ENCODE results near the gene LSP1. TPM values are rescaled to one million over a fixed set of nuclear protein-coding genes. Genes with fewer than 3 reads are reported as not detected.

Gene LSP1
- polyA plus RNA-seq, 3 donors from 2014 or later = 437 to 767 (median 593) TPM

- DNase-seq = peak in 1 of 3 donors; percentile 26
- Mint-ChIP-seq H3K4me1 (peaks cover 9 to 14% of the 10 kb centered on the region in 2 donors), H3K9me3 (peaks cover 0 to 6% (median 1%) of the 10 kb centered on the region in 6 donors), H3K27me3 (ENCODE audit: low read depth in 3 of 3) (peaks cover 2 to 6% (median 5%) of the 10 kb centered on the region in 3 donors), H3K4me3 (no peak overlapping the region), H3K27ac (peak overlapping the region in 3 of 6 donors; percentile 21 to 48 (median 35)), H3K36me3 (no peaks in the 10 kb centered on the region)
Measured at GRCh38 chr11:1819074-1819473, 33.8 kb upstream of the LSP1 start.

GRCh38 chr11:1820463-1821325, 32.2 kb upstream of the LSP1 start:
- Mint-ChIP-seq H3K27ac (no peak overlapping the region), H3K4me1 (peaks cover 9 to 14% of the 10 kb centered on the region in 2 donors), H3K9me3 (peaks cover 0 to 6% (median 1%) of the 10 kb centered on the region in 6 donors), H3K4me3 (no peak overlapping the region), H3K36me3 (no peaks in the 10 kb centered on the region), H3K27me3 (ENCODE audit: low read depth in 3 of 3) (peaks cover 2 to 6% (median 5%) of the 10 kb centered on the region in 3 donors)
- DNase-seq = no peak

DNA sequence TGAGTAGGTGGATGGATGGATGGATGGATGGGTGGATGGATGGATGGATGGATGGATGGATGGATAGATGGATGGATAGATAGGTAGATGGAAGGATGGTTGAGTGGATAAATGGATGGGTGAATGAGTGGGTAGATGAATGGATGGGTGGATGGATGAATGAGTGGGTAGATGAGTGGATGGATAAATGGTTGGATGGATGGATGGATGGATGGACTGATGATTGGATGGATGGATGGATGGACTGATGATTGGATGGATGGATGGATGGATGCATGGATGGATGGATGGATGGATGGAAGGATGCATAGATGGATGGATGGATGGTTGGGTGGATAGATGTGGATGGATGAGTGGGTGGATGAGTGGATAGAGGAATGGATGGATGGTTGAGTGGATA, 31.3 kb upstream of the LSP1 start:
- Mint-ChIP-seq H3K27ac (no peak overlapping the region), H3K4me1 (peaks cover 9 to 14% of the 10 kb centered on the region in 2 donors), H3K27me3 (ENCODE audit: low read depth in 3 of 3) (peaks cover 2 to 6% (median 5%) of the 10 kb centered on the region in 3 donors)

DNA sequence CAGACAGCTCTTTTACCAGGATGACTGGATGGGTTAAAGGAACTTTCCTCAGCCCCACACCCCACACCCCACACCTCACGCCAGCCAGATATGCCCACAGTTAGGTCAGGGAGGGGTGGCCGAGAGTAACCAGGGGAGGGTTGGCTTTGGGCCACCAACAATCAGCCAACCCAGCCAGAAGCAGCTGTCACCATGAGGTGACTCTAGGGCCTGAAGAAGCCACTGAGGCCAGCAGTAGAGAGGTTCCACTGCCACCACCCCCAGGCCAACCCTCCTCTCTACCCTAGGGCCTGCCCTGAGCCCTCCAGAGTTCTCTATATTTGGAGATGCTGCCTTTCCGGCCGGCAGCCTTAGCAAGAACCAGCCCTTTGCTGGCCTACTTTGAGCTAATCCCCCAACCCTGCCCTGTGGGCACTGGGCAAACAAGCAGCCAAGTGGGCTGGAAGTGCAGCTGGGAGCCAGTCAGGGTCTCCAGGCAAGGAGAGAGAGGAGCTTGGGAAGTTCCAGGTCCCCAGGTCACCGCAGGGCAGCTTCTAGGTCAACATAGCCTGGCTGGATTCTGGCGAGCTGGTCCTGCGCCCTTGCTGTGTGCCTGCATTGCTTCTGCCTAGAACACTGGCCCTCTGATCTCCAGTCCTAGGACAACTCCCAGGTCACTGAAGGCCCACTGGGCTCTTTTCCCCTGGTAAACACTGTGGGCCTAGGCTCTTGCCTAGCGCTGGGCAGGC, 30.1 kb upstream of the LSP1 start:
- Mint-ChIP-seq H3K27me3 (ENCODE audit: low read depth in 3 of 3) (peaks cover 2 to 6% (median 6%) of the 10 kb centered on the region in 3 donors), H3K36me3 (no peaks in the 10 kb centered on the region), H3K4me3 (no peak overlapping the region), H3K4me1 (peaks cover 9 to 14% of the 10 kb centered on the region in 2 donors), H3K9me3 (peaks cover 0 to 6% (median 1%) of the 10 kb centered on the region in 6 donors), H3K27ac (no peak overlapping the region)
- no peak for DNase-seq

More for the DNA sequence above, 31.3 kb upstream of the LSP1 start:
- Mint-ChIP-seq H3K36me3 (no peaks in the 10 kb centered on the region), H3K9me3 (peaks cover 0 to 6% (median 1%) of the 10 kb centered on the region in 6 donors), H3K4me3 (no peak overlapping the region)
- DNase-seq = no peak

DNA sequence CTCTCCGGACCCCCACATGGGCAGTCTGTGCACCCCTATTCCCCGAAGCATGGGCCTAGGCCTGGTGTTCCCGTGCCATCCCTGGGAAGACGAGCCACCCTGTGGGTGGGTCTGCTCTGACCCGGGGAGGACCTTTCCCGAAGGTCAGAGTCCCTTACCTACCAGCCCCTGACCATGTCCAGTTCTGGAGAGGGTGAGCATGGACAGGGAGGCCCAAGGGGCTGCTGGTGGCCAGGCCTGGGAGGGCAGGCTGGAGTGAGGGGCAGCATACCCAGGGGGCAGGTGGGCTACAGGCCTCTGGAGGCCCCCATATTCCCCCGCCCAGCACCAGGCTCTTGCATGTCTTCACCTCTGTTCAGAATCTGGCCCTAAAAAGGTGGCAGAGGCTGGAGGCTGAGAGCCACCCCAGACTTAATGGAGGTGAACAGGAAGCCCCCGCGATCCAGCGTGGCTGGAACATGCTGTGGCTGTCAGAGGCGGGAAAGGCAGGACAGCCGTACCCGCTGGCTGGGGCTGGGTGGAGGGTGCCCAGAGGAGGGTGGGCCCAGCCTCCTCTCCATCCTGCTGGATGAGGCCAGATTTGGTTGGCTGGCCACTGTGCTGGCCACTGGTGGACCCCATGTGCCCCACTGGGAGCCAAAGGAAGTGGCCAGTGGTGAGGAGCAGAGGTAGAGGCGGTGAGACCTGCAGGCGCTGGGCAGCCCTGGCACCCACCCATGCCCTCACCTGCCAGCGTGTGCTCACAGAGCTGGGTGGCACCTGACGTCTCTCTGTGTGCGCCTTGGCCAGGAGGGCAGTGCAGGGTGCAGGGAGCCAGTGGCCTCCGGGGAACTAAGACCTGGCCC, 29.3 kb upstream of the LSP1 start:
- no peak overlapping the region for H3K27ac Mint-ChIP-seq
- H3K9me3 Mint-ChIP-seq = peaks cover 0 to 3% (median under 1%) of the 10 kb centered on the region in 6 donors
- no peaks in the 10 kb centered on the region for H3K36me3 Mint-ChIP-seq
- peaks cover 8 to 10% of the 10 kb centered on the region in 2 donors for H3K4me1 Mint-ChIP-seq
- peaks cover 2 to 9% (median 6%) of the 10 kb centered on the region in 3 donors for H3K27me3 Mint-ChIP-seq (ENCODE audit: low read depth in 3 of 3)
- no peak overlapping the region for H3K4me3 Mint-ChIP-seq
- DNase-seq = no peak

DNA sequence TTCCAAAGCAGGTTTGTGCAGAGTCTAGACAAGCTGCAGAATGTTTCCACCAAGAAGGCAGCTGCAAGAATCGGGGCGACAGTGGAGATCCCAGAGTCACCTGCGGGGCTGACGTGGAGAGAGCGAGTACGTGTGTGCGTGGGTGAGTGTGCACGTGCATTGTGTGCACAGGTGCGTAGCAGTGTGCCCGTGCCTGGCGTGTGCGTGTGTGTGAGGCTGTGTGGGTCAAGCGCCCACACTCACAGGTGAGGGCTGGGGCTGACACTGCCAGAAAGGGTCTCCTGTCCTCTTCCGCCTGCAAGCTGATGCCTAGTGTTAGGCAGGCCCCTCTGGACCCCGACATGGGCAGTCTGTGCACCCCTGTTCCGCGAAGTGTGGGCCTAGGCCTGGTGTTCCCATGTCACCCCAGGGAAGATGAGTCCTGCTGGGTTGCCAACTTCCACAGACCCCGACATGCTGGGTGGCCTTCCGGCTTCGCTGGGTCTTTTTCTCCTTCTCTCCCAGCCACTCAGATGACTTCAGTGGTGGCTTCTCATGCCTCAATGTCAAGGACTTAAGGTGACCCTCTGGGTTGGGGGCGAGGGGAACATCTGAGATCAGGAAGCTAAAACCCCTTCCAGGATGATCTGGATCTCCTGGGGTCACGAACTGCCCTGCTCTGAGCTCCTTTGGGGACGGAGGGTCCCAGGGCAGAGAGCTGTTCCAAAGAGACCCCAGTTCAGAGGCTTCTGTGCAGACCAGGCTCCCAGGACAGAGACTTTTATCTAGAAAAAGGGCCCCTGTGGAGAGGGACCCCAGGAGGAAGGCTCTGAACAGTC, 28.5 kb upstream of the LSP1 start:
- DNase-seq = no peak
- Mint-ChIP-seq H3K4me3 (no peak overlapping the region), H3K27ac (no peak overlapping the region), H3K36me3 (no peaks in the 10 kb centered on the region), H3K9me3 (peaks cover 0 to 1% (median 0%) of the 10 kb centered on the region in 6 donors), H3K27me3 (ENCODE audit: low read depth in 3 of 3) (peaks cover 2 to 9% (median 6%) of the 10 kb centered on the region in 3 donors), H3K4me1 (peaks cover 2 to 3% of the 10 kb centered on the region in 2 donors)

DNA sequence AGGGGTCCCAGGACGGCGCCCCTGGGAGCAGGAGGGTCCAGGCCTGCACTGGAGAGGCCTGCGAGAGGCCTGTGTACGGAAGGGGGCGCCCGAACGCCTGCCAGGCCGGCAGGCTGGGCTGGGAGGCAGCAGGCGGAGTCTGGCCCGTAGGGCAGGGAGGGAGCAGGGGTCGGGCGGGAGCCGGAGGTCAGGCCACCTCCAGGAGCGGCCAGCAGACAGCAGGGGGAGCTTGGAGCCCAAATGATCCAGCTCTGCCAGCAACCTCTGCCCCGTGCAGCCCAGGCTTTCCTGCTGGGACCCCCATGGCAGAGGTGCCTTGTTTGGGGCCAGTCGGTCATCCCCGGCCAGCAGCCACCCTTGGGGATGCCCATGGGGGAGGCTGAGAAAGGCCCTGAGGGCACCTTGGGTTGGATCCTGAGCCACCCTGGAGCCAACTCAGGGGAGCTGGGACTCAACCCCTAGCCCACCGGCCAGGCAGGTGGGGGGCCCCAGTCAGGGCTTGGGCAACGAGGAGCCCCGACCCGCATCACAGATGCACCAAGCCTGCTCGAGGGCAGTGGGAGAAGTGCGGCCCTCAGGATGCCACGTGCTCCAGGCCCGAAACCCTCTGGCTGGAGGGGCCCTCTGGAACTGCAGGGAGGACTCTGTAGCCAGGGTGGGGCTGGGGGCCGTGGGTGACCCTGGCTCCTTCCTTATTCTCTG, 27.7 kb upstream of the LSP1 start:
- Mint-ChIP-seq H3K36me3 (no peaks in the 10 kb centered on the region), H3K4me1 (no peaks in the 10 kb centered on the region), H3K27me3 (ENCODE audit: low read depth in 3 of 3) (peaks cover 2 to 9% (median 6%) of the 10 kb centered on the region in 3 donors), H3K4me3 (no peak overlapping the region), H3K9me3 (no peaks in the 10 kb centered on the region), H3K27ac (no peak overlapping the region)
- no peak for DNase-seq

- peaks cover 0 to 8% (median 3%) of the 10 kb centered on the region in 3 donors for H3K27me3 Mint-ChIP-seq (ENCODE audit: low read depth in 3 of 3)
- H3K9me3 Mint-ChIP-seq = no peaks in the 10 kb centered on the region
- H3K36me3 Mint-ChIP-seq = no peaks in the 10 kb centered on the region
- no peak overlapping the region for H3K4me3 Mint-ChIP-seq
- peaks cover 0 to 1% of the 10 kb centered on the region in 2 donors for H3K4me1 Mint-ChIP-seq
- H3K27ac Mint-ChIP-seq = no peak overlapping the region
- no peak for DNase-seq
Measured at GRCh38 chr11:1825785-1826451, 27.0 kb upstream of the LSP1 start.

GRCh38 chr11:1826552-1827094, 26.3 kb upstream of the LSP1 start:
- H3K27ac Mint-ChIP-seq = no peak overlapping the region
- H3K4me3 Mint-ChIP-seq = no peak overlapping the region
- peaks cover 0 to 1% of the 10 kb centered on the region in 2 donors for H3K4me1 Mint-ChIP-seq
- H3K9me3 Mint-ChIP-seq = no peaks in the 10 kb centered on the region
- no peaks in the 10 kb centered on the region for H3K36me3 Mint-ChIP-seq
- peaks cover 0 to 10% (median 3%) of the 10 kb centered on the region in 3 donors for H3K27me3 Mint-ChIP-seq (ENCODE audit: low read depth in 3 of 3)
- DNase-seq = no peak

DNA sequence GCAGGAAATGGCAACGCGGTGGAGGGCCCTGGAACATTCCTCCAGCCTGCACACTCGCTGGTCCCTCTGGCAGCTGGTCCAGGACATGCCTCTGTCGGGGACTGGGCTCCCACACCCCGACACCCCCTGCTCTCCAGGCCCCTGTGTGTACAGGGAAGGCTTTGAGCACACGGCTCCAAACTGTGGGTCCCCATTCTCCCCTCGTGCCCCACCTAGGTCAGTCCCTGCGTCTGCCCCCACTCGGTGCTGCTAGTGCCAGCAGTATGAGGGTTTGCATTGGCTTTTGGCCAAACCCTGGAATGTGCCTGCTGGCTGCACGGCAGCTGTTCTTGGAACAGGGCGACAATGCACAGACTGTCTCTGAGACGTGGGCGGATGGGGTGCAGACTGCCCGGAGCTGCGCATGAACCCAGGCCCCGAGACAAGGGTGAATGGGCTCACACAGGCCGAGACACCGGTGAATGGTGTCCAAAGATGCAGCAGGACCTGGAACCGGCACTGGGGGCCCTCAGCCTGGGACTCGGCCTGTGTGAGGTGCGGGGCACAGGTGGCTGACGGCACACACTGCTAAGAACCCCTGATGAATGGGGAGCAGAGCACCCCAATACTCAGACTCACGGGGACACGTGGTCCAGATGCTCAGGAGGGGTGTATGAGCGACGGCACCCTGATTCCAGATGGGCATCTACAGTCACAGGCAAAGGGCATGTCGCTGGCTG, 25.6 kb upstream of the LSP1 start:
- DNase-seq = no peak
- no peaks in the 10 kb centered on the region for H3K9me3 Mint-ChIP-seq
- peaks cover 0 to 3% of the 10 kb centered on the region in 2 donors for H3K4me1 Mint-ChIP-seq
- peaks cover 3 to 10% (median 4%) of the 10 kb centered on the region in 3 donors for H3K27me3 Mint-ChIP-seq (ENCODE audit: low read depth in 3 of 3)
- no peaks in the 10 kb centered on the region for H3K36me3 Mint-ChIP-seq
- no peak overlapping the region for H3K4me3 Mint-ChIP-seq
- H3K27ac Mint-ChIP-seq = no peak overlapping the region

DNA sequence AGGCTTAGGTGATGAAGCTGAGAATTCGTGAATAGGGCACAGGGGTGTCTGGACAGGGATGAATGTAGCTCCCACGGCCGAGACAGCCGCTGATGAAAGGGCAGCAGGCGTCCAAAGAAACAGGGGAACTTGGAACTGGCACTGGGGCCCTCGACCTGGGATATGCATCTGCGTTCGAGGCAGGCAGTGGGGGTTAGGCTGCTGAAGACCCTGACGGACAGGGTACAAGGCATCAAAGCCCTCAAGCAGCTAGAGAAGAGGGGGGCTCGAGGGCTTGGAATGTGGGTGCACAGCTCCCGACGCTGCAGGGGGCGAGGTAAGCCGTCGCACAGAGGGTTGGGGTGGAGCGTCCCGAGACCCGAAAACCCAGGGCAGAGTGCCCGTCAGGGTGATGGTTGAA, 25.0 kb upstream of the LSP1 start:
- Mint-ChIP-seq H3K27me3 (ENCODE audit: low read depth in 3 of 3) (peaks cover 0 to 10% (median 4%) of the 10 kb centered on the region in 3 donors), H3K4me3 (no peak overlapping the region), H3K4me1 (peaks cover 0 to 3% of the 10 kb centered on the region in 2 donors), H3K36me3 (no peaks in the 10 kb centered on the region), H3K9me3 (no peaks in the 10 kb centered on the region), H3K27ac (no peak overlapping the region)
- no peak for DNase-seq

Data from immature natural killer cell (primary cell).